ENCODE results near the gene C19orf33.

DNA sequence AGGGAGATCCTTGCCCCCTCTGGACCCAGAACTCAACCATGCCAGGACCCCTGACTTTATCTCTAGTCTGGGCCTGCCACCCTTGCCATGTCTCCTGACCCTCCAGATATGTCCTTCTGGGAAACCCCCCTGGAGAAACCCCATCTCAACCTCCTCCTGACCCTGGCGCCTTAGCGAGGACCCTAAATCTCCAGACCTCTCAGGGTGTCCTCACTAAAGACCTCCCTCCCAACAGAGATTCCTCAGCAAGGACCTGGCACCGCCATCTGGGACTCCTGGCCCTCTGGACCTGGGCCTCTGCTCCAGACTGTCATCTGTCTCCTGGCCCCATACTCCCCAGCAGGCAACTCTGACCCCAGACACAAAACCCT lies 16.9 kb downstream of the C19orf33 start:
- TF ChIP-seq, protein P1, sequence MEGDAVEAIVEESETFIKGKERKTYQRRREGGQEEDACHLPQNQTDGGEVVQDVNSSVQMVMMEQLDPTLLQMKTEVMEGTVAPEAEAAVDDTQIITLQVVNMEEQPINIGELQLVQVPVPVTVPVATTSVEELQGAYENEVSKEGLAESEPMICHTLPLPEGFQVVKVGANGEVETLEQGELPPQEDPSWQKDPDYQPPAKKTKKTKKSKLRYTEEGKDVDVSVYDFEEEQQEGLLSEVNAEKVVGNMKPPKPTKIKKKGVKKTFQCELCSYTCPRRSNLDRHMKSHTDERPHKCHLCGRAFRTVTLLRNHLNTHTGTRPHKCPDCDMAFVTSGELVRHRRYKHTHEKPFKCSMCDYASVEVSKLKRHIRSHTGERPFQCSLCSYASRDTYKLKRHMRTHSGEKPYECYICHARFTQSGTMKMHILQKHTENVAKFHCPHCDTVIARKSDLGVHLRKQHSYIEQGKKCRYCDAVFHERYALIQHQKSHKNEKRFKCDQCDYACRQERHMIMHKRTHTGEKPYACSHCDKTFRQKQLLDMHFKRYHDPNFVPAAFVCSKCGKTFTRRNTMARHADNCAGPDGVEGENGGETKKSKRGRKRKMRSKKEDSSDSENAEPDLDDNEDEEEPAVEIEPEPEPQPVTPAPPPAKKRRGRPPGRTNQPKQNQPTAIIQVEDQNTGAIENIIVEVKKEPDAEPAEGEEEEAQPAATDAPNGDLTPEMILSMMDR (conservative IDR thresholded peaks at IDR 0.05; ENCODE audit: low read length) = no peak
- no peak for TF ChIP-seq EZH2phosphoT487 (IDR thresholded peaks at IDR 0.05; ENCODE audit: borderline replicate concordance, low read depth, low read length)
